Mucosa of stomach (tissue), 1 donor: ENCODE measurements around the gene MYL11.

ENCODE experiments used
- H3K27me3 ChIP-seq: one replicate; pipeline ENCODE4 v1.7.0; 2013; ENCODE audit warnings: mild to moderate bottlenecking, low read length; ENCODE audit not compliant: control insufficient read depth, insufficient read depth
- H3K36me3 ChIP-seq: one replicate; pipeline ENCODE4 v1.7.0; 2013; ENCODE audit warnings: low read length; ENCODE audit not compliant: control insufficient read depth, insufficient read depth
- H3K4me1 ChIP-seq: one replicate; pipeline ENCODE4 v1.7.0; 2013; ENCODE audit warnings: mild to moderate bottlenecking, low read length; ENCODE audit not compliant: control insufficient read depth, insufficient read depth
- H3K4me3 ChIP-seq: one replicate; pipeline ENCODE4 v1.7.0; 2013; ENCODE audit warnings: low read length
- H3K9ac ChIP-seq: one replicate; pipeline ENCODE4 v1.7.0; 2013; ENCODE audit warnings: mild to moderate bottlenecking, low read length, moderate library complexity
- H3K9me3 ChIP-seq: one replicate; pipeline ENCODE4 v1.7.0; 2013; ENCODE audit warnings: mild to moderate bottlenecking, low read length, moderate library complexity; ENCODE audit not compliant: control insufficient read depth
- donor health status: Pancreatic carcinoma.

Gene MYL11

DNA sequence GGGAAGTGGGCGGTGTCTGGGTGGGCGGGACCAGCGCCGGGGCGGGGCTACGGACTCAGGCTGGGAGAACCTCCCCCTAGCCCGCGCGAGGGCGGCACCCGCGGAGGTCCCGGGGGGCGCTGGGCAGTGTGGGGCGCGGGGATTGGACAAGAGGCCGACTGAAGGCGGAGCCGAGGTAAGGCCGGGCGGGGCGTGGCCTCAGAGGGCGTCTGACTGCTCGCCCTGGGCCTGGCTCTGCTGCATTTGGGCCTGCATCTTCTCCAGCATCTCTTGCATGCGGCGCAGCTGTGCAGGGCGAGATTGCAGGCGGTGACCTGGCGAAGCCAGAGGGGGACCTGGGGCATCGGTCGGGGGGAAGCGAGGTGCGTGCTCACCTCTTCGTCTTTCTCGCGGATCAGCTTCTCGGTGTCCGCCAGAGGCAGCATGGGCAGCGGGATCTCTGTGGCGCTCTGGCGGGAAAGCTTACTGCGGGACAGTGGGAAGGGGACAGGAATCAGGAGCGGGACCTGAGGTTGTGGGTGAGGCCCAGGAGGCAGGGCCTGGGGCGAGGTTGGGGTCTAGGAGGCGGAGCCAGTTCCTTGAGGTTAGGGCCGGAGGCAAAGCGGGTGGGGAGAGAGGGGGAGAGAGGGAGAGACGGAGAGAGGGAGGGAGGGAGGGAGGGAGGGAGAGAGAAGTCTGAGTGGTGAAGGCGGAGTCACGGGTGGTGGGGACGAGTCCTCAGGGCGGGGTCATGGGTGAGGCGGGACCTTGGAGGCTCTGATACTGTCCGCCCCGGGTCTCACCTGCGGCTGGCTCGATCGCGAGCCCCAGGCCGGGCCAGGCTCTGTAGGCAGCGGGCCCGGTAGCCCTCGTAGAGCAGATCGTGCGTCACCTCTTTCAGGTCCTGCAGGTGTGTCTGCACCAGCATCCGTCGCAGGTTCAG, 3.9 kb downstream of the MYL11 start:
- peaks cover 10% of the 10 kb centered on the region for H3K4me1 ChIP-seq
- H3K36me3 ChIP-seq, result no peaks in the 10 kb centered on the region
- no peaks in the 10 kb centered on the region for H3K9me3 ChIP-seq
- H3K27me3 ChIP-seq, result no peaks in the 10 kb centered on the region
- H3K4me3 ChIP-seq, result peak overlapping the region; percentile 67
- peak overlapping the region; percentile 96 for H3K9ac ChIP-seq

GRCh38 chr16:30379158-30379783, 4.7 kb downstream of the MYL11 start:
- Histone ChIP-seq H3K27me3 (no peaks in the 10 kb centered on the region), H3K36me3 (no peaks in the 10 kb centered on the region), H3K9ac (peak overlapping the region; percentile 96), H3K4me3 (no peak overlapping the region), H3K9me3 (no peaks in the 10 kb centered on the region), H3K4me1 (peaks cover 10% of the 10 kb centered on the region)

- no peak overlapping the region for H3K4me3 ChIP-seq
- no peaks in the 10 kb centered on the region for H3K27me3 ChIP-seq
- H3K9ac ChIP-seq, result no peak overlapping the region
- H3K4me1 ChIP-seq, result peaks cover 10% of the 10 kb centered on the region
- H3K9me3 ChIP-seq, result no peaks in the 10 kb centered on the region
- H3K36me3 ChIP-seq, result no peaks in the 10 kb centered on the region
These were observed 5.6 kb downstream of the MYL11 start for GRCh38 chr16:30380072-30380802.

- Histone ChIP-seq H3K4me3 (no peak overlapping the region), H3K27me3 (no peaks in the 10 kb centered on the region), H3K4me1 (peaks cover 10% of the 10 kb centered on the region), H3K36me3 (no peaks in the 10 kb centered on the region), H3K9me3 (no peaks in the 10 kb centered on the region), H3K9ac (no peak overlapping the region)
These were observed 6.2 kb downstream of the MYL11 start for GRCh38 chr16:30380803-30381208.

GRCh38 chr16:30381291-30382041, 6.9 kb downstream of the MYL11 start:
- H3K27me3 ChIP-seq, result no peaks in the 10 kb centered on the region
- no peak overlapping the region for H3K9ac ChIP-seq
- H3K36me3 ChIP-seq, result no peaks in the 10 kb centered on the region
- H3K9me3 ChIP-seq, result no peaks in the 10 kb centered on the region
- H3K4me3 ChIP-seq, result no peak overlapping the region
- H3K4me1 ChIP-seq, result peaks cover 10% of the 10 kb centered on the region

- Histone ChIP-seq H3K9ac (no peak within 1 kb of the TSS), H3K9me3 (no peaks in the 10 kb centered on the region), H3K4me1 (peaks cover 7% of the 10 kb centered on the region), H3K27me3 (no peaks in the 10 kb centered on the region), H3K36me3 (no peaks in the 10 kb centered on the region), H3K4me3 (no peak within 1 kb of the TSS)
These were observed 7.7 kb downstream of the MYL11 start, which contains the start of gene SEPTIN1 for GRCh38 chr16:30382111-30382881. TSS of gene SEPTIN1 (minus strand) at chr16:30382561. CDS start at chr16:30382542, 19 bp downstream.

DNA sequence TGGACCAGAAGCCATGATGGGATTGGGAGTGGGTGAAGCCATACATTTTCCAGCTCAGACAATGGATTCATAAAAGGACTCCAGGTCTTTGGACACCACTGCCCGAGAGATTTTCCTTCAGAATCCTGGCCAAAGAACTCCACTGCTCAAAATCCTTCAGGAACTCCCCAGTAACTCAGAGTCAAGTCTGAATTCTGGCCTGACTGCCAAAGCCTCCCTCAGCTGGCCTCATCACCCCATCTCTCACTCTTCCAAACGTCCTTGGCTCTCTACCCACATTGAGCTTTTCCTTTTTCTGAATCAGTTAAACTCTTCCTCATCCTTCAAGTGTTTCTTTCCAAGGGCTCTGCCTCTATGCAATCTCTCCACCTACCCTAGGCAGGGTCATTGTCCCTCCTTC, 8.9 kb downstream of the MYL11 start:
- H3K4me3 ChIP-seq, result no peak overlapping the region
- H3K4me1 ChIP-seq, result peaks cover 4% of the 10 kb centered on the region
- H3K9me3 ChIP-seq, result no peaks in the 10 kb centered on the region
- H3K27me3 ChIP-seq, result no peaks in the 10 kb centered on the region
- no peak overlapping the region for H3K9ac ChIP-seq
- no peaks in the 10 kb centered on the region for H3K36me3 ChIP-seq

DNA sequence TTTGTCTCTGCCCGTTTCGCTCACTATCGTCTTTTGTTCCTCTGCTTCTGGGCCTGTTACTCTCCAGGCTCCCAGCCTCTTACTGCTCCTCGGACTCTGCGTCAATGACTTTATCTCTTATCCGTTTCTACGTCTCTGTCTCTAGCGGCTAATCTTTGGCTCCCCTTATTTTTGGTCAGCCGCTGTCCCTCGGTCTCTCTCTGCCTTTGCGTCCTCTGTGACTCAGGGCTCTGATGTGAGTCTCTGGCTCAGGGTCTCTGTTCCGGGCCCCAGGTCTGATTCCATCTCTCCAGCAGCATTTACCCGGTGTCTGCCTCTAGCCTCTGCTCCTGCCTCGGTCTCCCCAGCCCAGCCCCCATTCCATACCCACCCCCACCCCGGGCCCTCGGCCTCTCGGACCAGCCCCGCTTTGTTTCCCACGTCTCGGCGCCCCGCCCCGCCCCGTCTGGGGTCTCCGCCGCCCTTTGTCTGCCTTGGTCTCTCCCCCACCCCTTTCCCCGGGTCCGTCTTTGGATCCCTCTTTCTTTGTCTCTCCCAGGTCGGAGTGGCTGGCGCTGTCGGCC, 20.1 kb downstream of the MYL11 start:
- peaks cover under 1% of the 10 kb centered on the region for H3K27me3 ChIP-seq
- H3K9ac ChIP-seq, result peak overlapping the region; percentile 36
- H3K4me1 ChIP-seq, result peaks cover 15% of the 10 kb centered on the region
- H3K9me3 ChIP-seq, result no peaks in the 10 kb centered on the region
- peaks cover 5% of the 10 kb centered on the region for H3K36me3 ChIP-seq
- H3K4me3 ChIP-seq, result no peak overlapping the region

- Histone ChIP-seq H3K4me3 (peak within 1 kb of the TSS; percentile 23), H3K27me3 (peaks cover 4% of the 10 kb centered on the region), H3K36me3 (peaks cover 5% of the 10 kb centered on the region), H3K4me1 (peaks cover 18% of the 10 kb centered on the region), H3K9me3 (no peaks in the 10 kb centered on the region), H3K9ac (peak within 1 kb of the TSS; percentile 61)
These were observed 20.8 kb downstream of the MYL11 start, which contains the start of gene ZNF48 for GRCh38 chr16:30395155-30395991. TSS of gene ZNF48 (plus strand) at chr16:30395420. CDS start at chr16:30395795, 375 bp downstream.

- peaks cover 4% of the 10 kb centered on the region for H3K27me3 ChIP-seq
- peak overlapping the region; percentile 23 for H3K4me3 ChIP-seq
- peak overlapping the region; percentile 61 for H3K9ac ChIP-seq
- H3K9me3 ChIP-seq, result no peaks in the 10 kb centered on the region
- peaks cover 5% of the 10 kb centered on the region for H3K36me3 ChIP-seq
- H3K4me1 ChIP-seq, result peaks cover 21% of the 10 kb centered on the region
These were observed 21.5 kb downstream of the MYL11 start for GRCh38 chr16:30395992-30396585.
